Stimulated activated memory B cell treated with anti-CD40 and anti-IgM and Interleukin-4, amounts not matched to agents 10 μg/mL and 1 μg/mL and 100 μg/mL, for 72 hours (primary cell): ENCODE data around the gene LPP.

Experiments
- ATAC-seq: fragments of 150-1000 bp; cut with Tn5 transposase; 2 replicates; pipeline ENCODE4 v1.10.0; 2021
- H3K27ac Mint-ChIP-seq: one replicate; pipeline ENCODE4 v1.8.0; 2022; ENCODE audit warnings: mild to moderate bottlenecking, mixed read lengths
- H3K27me3 Mint-ChIP-seq: one replicate; pipeline ENCODE4 v1.8.0; 2022; ENCODE audit warnings: mixed read lengths
- H3K36me3 Mint-ChIP-seq: one replicate; pipeline ENCODE4 v1.8.0; 2022; ENCODE audit warnings: mixed read lengths
- H3K4me1 Mint-ChIP-seq: one replicate; pipeline ENCODE4 v1.8.0; 2022; ENCODE audit warnings: mixed read lengths
- H3K4me3 Mint-ChIP-seq: one replicate; pipeline ENCODE4 v1.8.0; 2022; ENCODE audit warnings: mild to moderate bottlenecking, moderate library complexity, mixed read lengths
- H3K9me3 Mint-ChIP-seq: one replicate; pipeline ENCODE4 v1.8.0; 2022; ENCODE audit warnings: mixed read lengths

LPP gene

DNA sequence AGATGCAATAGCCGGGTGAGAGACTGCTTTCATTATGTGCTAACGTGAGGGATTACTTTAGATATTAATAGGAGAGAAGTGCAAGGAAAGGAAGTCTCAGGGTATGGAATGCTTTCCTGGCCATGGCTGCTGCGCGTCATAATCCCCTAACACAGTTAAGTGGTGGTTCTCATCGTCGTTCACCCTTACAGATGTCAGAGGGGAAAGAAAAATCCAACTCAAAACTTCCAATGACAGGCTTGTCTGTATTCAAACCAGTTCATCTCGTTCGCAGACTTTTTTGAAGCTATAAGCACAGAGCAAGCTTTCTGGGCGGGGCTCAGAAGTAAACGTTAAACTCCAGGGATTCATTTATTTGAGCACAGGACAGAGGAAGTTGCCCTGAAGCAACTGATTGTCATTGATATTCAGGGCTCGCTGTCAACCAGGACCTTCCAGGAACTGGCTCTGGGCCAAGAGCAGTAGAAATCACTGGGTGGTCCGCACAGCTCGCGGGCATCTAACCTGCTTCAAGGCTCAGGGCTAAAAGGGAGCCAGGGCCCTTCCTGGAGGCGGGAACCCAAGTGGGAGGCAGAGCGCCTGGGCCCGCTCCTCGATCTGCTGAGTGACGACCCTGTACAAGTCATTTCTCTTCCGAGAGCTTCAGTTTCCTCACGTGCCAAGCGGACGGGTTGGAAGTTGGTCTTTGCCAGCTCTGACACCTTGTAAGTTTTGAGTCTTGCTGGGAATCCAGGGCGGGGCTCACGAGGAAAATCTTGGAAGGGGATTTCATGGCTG is 1.1 kb upstream of the LPP start:
- Mint-ChIP-seq H3K36me3 (no peaks in the 10 kb centered on the region), H3K27ac (peak overlapping the region; percentile 90), H3K27me3 (no peaks in the 10 kb centered on the region), H3K4me3 (peak overlapping the region; percentile 93), H3K9me3 (peaks cover 9% of the 10 kb centered on the region), H3K4me1 (peaks cover 62% of the 10 kb centered on the region)
- ATAC-seq, result no peak

DNA sequence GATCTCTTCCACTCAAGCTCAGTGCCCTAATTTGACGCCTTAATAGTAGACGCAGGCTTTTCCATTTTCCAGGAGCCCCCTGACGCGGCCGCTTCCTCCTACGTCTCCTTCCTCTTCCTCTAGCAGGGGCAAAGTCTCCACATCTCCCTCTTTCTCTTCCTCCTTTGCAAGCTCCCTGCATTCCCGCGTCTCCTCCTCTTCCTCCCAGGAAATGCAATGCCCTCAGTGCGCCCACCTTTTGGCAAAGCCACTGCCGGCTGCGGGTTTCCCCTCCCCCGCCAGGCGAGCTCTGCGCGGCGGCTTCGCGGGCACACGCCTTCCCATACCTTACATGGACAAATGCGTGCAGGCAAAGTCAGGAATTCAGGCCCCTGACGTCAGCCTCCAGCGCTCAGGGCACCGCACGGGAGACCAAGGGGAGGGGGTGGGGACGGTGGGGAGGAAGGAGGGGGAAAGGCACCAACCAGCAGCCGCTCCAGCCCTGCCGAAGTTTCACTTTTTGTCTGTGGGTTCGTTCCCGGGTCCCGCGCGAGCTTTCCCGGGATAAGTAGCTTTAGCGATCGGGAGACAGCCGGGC is 432 bp upstream of the LPP start:
- Mint-ChIP-seq H3K9me3 (peaks cover 6% of the 10 kb centered on the region), H3K4me1 (peaks cover 62% of the 10 kb centered on the region), H3K27me3 (no peaks in the 10 kb centered on the region), H3K27ac (peak overlapping the region; percentile 90), H3K4me3 (peak overlapping the region; percentile 93), H3K36me3 (no peaks in the 10 kb centered on the region)
- peak; percentile 42 for ATAC-seq

- H3K27me3 Mint-ChIP-seq, result no peaks in the 10 kb centered on the region
- H3K4me1 Mint-ChIP-seq, result peaks cover 62% of the 10 kb centered on the region
- peak overlapping the region; percentile 90 for H3K27ac Mint-ChIP-seq
- no peaks in the 10 kb centered on the region for H3K9me3 Mint-ChIP-seq
- H3K4me3 Mint-ChIP-seq, result peak overlapping the region; percentile 93
- no peaks in the 10 kb centered on the region for H3K36me3 Mint-ChIP-seq
- ATAC-seq, result no peak
These were observed 1.0 kb downstream of the LPP start for GRCh38 chr3:188154809-188155574.

DNA sequence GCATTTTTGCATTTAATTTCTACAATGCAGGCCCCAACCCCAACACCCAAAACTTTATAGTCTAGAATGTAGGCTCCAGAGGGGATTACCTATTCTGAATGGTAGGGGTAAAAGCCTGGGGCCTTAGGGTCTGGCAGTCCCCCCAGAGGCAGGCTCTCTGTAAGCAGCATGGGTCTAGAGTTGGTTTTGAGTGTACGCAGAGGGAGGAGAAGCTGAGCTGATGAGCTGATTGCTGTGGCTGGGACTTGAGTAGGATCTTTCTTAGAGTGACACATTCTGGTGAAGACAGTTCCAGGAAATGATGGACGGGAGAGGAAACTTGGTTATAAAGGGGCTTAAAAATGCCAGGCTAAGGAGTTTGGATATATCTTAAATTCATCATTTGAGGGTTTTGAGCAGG is 2.1 kb downstream of the LPP start:
- H3K27ac Mint-ChIP-seq, result peak overlapping the region; percentile 90
- peaks cover 6% of the 10 kb centered on the region for H3K36me3 Mint-ChIP-seq
- H3K27me3 Mint-ChIP-seq, result no peaks in the 10 kb centered on the region
- no peaks in the 10 kb centered on the region for H3K9me3 Mint-ChIP-seq
- no peak for ATAC-seq
- no peak overlapping the region for H3K4me3 Mint-ChIP-seq
- peaks cover 66% of the 10 kb centered on the region for H3K4me1 Mint-ChIP-seq

- H3K4me1 Mint-ChIP-seq, result peaks cover 57% of the 10 kb centered on the region
- ATAC-seq, result no peak
- H3K27ac Mint-ChIP-seq, result peak overlapping the region; percentile 6
- H3K36me3 Mint-ChIP-seq, result peaks cover 6% of the 10 kb centered on the region
- H3K4me3 Mint-ChIP-seq, result no peak overlapping the region
- H3K27me3 Mint-ChIP-seq, result no peaks in the 10 kb centered on the region
- H3K9me3 Mint-ChIP-seq, result no peaks in the 10 kb centered on the region
These were observed 3.5 kb downstream of the LPP start for GRCh38 chr3:188157407-188157806.

DNA sequence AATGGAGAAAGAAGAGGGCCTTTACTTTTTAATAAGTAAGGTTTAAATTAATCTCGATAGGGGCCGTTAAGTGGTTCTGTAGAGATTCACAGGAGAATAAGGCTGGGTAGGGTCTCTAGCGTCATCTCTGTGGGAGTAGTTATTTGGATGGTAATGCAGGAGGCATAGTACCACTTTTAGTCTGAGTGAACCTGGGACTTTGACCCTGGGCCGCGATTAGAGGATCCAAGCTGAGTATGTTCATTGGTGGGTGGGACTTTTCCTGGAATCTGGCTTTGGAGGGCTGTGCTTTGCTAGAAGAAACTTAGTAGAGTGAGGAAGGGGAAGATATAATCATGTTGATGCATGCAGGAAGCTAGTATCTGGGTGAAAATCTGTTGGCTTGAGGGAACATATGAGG is 4.0 kb downstream of the LPP start:
- H3K27ac Mint-ChIP-seq, result peak overlapping the region; percentile 6
- no peaks in the 10 kb centered on the region for H3K27me3 Mint-ChIP-seq
- peaks cover 52% of the 10 kb centered on the region for H3K4me1 Mint-ChIP-seq
- no peaks in the 10 kb centered on the region for H3K9me3 Mint-ChIP-seq
- H3K4me3 Mint-ChIP-seq, result no peak overlapping the region
- H3K36me3 Mint-ChIP-seq, result peaks cover 6% of the 10 kb centered on the region
- no peak for ATAC-seq

- H3K4me3 Mint-ChIP-seq, result no peak overlapping the region
- peaks cover 6% of the 10 kb centered on the region for H3K36me3 Mint-ChIP-seq
- peak overlapping the region; percentile 28 for H3K27ac Mint-ChIP-seq
- H3K4me1 Mint-ChIP-seq, result peaks cover 53% of the 10 kb centered on the region
- H3K9me3 Mint-ChIP-seq, result no peaks in the 10 kb centered on the region
- H3K27me3 Mint-ChIP-seq, result no peaks in the 10 kb centered on the region
- ATAC-seq, result no peak
These were observed 4.9 kb downstream of the LPP start for GRCh38 chr3:188158731-188159310.

DNA sequence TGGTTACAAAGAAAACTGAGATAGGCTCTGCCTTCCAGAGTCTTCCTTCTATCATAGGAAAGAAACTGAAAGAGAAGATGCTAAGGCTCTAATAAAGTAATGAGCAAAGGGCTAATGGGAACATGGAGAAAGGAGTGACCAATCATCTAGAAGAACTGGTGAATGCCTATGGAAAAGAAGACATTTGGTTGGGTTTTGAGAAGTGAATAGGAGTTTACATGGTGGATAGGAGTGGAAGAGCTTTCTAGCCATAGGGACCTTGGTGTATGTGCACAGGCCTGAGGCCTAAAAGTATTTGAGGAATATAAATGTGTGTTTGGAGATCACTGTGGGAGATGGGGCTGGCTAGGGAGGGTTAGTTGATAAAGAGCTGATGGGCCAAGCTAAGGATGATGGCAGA is 6.8 kb downstream of the LPP start:
- no peaks in the 10 kb centered on the region for H3K27me3 Mint-ChIP-seq
- peaks cover 57% of the 10 kb centered on the region for H3K4me1 Mint-ChIP-seq
- ATAC-seq, result no peak
- peaks cover 6% of the 10 kb centered on the region for H3K36me3 Mint-ChIP-seq
- no peak overlapping the region for H3K4me3 Mint-ChIP-seq
- no peaks in the 10 kb centered on the region for H3K9me3 Mint-ChIP-seq
- H3K27ac Mint-ChIP-seq, result peak overlapping the region; percentile 1

- H3K27me3 Mint-ChIP-seq, result no peaks in the 10 kb centered on the region
- peak overlapping the region; percentile 13 for H3K27ac Mint-ChIP-seq
- ATAC-seq, result peak; percentile 47
- no peak overlapping the region for H3K4me3 Mint-ChIP-seq
- peaks cover 6% of the 10 kb centered on the region for H3K36me3 Mint-ChIP-seq
- no peaks in the 10 kb centered on the region for H3K9me3 Mint-ChIP-seq
- H3K4me1 Mint-ChIP-seq, result peaks cover 35% of the 10 kb centered on the region
These were observed 10.3 kb downstream of the LPP start for GRCh38 chr3:188164248-188164687.

- H3K27ac Mint-ChIP-seq, result peak overlapping the region; percentile 13
- peak; percentile 65 for ATAC-seq
- H3K4me3 Mint-ChIP-seq, result no peak overlapping the region
- H3K27me3 Mint-ChIP-seq, result no peaks in the 10 kb centered on the region
- H3K36me3 Mint-ChIP-seq, result peaks cover 4% of the 10 kb centered on the region
- H3K4me1 Mint-ChIP-seq, result peaks cover 44% of the 10 kb centered on the region
- no peaks in the 10 kb centered on the region for H3K9me3 Mint-ChIP-seq
These were observed 11.6 kb downstream of the LPP start for GRCh38 chr3:188165596-188165995.

- peaks cover 48% of the 10 kb centered on the region for H3K4me1 Mint-ChIP-seq
- no peaks in the 10 kb centered on the region for H3K9me3 Mint-ChIP-seq
- H3K4me3 Mint-ChIP-seq, result no peak overlapping the region
- H3K36me3 Mint-ChIP-seq, result no peaks in the 10 kb centered on the region
- no peak overlapping the region for H3K27ac Mint-ChIP-seq
- H3K27me3 Mint-ChIP-seq, result no peaks in the 10 kb centered on the region
- ATAC-seq, result no peak
These were observed 12.5 kb downstream of the LPP start for GRCh38 chr3:188166441-188166840.

GRCh38 chr3:188168186-188168585 is 14.2 kb downstream of the LPP start:
- Mint-ChIP-seq H3K36me3 (no peaks in the 10 kb centered on the region), H3K4me1 (peaks cover 47% of the 10 kb centered on the region), H3K4me3 (no peak overlapping the region), H3K27me3 (no peaks in the 10 kb centered on the region), H3K9me3 (no peaks in the 10 kb centered on the region), H3K27ac (no peak overlapping the region)
- ATAC-seq, result no peak

- H3K36me3 Mint-ChIP-seq, result no peaks in the 10 kb centered on the region
- H3K4me3 Mint-ChIP-seq, result no peak overlapping the region
- H3K4me1 Mint-ChIP-seq, result peaks cover 42% of the 10 kb centered on the region
- no peaks in the 10 kb centered on the region for H3K27me3 Mint-ChIP-seq
- no peak overlapping the region for H3K27ac Mint-ChIP-seq
- no peak for ATAC-seq
- H3K9me3 Mint-ChIP-seq, result no peaks in the 10 kb centered on the region
These were observed 14.7 kb downstream of the LPP start for GRCh38 chr3:188168648-188169047.

GRCh38 chr3:188169830-188170455 is 16.0 kb downstream of the LPP start:
- Mint-ChIP-seq H3K27me3 (no peaks in the 10 kb centered on the region), H3K36me3 (no peaks in the 10 kb centered on the region), H3K9me3 (no peaks in the 10 kb centered on the region), H3K4me1 (peaks cover 39% of the 10 kb centered on the region), H3K4me3 (no peak overlapping the region), H3K27ac (peak overlapping the region; percentile 40)
- no peak for ATAC-seq
